ENCODE measurements around the gene ID3.
"Not testable (repeated sequence)": the region's sequence is repeated elsewhere in the genome, so short reads cannot be mapped to it uniquely, and the experiment has no call there.

ID3 gene

GRCh38 chr1:23548704-23549143 is 10.6 kb downstream of the ID3 start:
- DNase-seq (ENCODE audit: low read depth) = no peak

- no peak for DNase-seq (ENCODE audit: low read depth)
Observed at GRCh38 chr1:23546897-23547584, 12.3 kb downstream of the ID3 start.

- no peak for DNase-seq (ENCODE audit: low read depth)
Observed at GRCh38 chr1:23545851-23546250, 13.4 kb downstream of the ID3 start.

GRCh38 chr1:23544444-23545389 is 14.6 kb downstream of the ID3 start:
- peak; percentile 57 for DNase-seq (ENCODE audit: low read depth)

- no peak for DNase-seq (ENCODE audit: low read depth)
Observed at GRCh38 chr1:23543707-23544443, 15.4 kb downstream of the ID3 start.

GRCh38 chr1:23542940-23543339 is 16.4 kb downstream of the ID3 start:
- DNase-seq (ENCODE audit: low read depth) = not testable (repeated sequence)

- peak; percentile 60 for DNase-seq (ENCODE audit: low read depth)
Observed at GRCh38 chr1:23539698-23540266, 19.5 kb downstream of the ID3 start.

- DNase-seq (ENCODE audit: low read depth) = no peak
Observed at GRCh38 chr1:23537296-23537973, 21.9 kb downstream of the ID3 start.

- DNase-seq (ENCODE audit: low read depth) = no peak
Observed at GRCh38 chr1:23533246-23534023, 25.9 kb downstream of the ID3 start.

- no peak for DNase-seq (ENCODE audit: low read depth)
Observed at GRCh38 chr1:23531562-23532094, 27.7 kb downstream of the ID3 start.

- DNase-seq (ENCODE audit: low read depth) = peak; percentile 74
Observed at GRCh38 chr1:23530747-23531561, 28.3 kb downstream of the ID3 start, which contains the start of gene E2F2. Gene E2F2, minus strand, starts transcription at chr1:23531233. Its CDS starts 440 bp downstream, at chr1:23530793.

- no peak for DNase-seq (ENCODE audit: low read depth)
Observed at GRCh38 chr1:23530087-23530746, 29.1 kb downstream of the ID3 start.

- DNase-seq (ENCODE audit: low read depth) = no peak
Observed at GRCh38 chr1:23529146-23530086, 29.9 kb downstream of the ID3 start.

- peak; percentile 79 for DNase-seq (ENCODE audit: low read depth)
Observed at GRCh38 chr1:23528250-23528978, 30.9 kb downstream of the ID3 start.

- DNase-seq (ENCODE audit: low read depth) = no peak
Observed at GRCh38 chr1:23527900-23528249, 31.4 kb downstream of the ID3 start.

GRCh38 chr1:23527366-23527765 is 31.9 kb downstream of the ID3 start:
- DNase-seq (ENCODE audit: low read depth) = no peak

All from stromal cell of bone marrow (primary cell).